ENCODE results near the gene PIEZO1.

Gene PIEZO1

GRCh38 chr16:88749358-88749757, 35.7 kb downstream of the PIEZO1 start:
- no peak for DNase-seq (ENCODE audit: low spot score)

GRCh38 chr16:88748364-88748763, 36.7 kb downstream of the PIEZO1 start:
- DNase-seq (ENCODE audit: low spot score): no peak

- DNase-seq (ENCODE audit: low spot score): peak; percentile 56
Observed at GRCh38 chr16:88747588-88748301, 37.3 kb downstream of the PIEZO1 start.

- no peak for DNase-seq (ENCODE audit: low spot score)
Observed at GRCh38 chr16:88746506-88746905, 38.5 kb downstream of the PIEZO1 start.

- DNase-seq (ENCODE audit: low spot score): no peak
Observed at GRCh38 chr16:88744577-88745521, 40.2 kb downstream of the PIEZO1 start.

GRCh38 chr16:88743693-88744576, 41.1 kb downstream of the PIEZO1 start:
- peak; percentile 70 for DNase-seq (ENCODE audit: low spot score)

- no peak for DNase-seq (ENCODE audit: low spot score)
Observed at GRCh38 chr16:88742896-88743605, 42.0 kb downstream of the PIEZO1 start.

- DNase-seq (ENCODE audit: low spot score): no peak
Observed at GRCh38 chr16:88741368-88741767, 43.7 kb downstream of the PIEZO1 start.

GRCh38 chr16:88740727-88741055, 44.3 kb downstream of the PIEZO1 start:
- DNase-seq (ENCODE audit: low spot score): no peak

- no peak for DNase-seq (ENCODE audit: low spot score)
Observed at GRCh38 chr16:88739977-88740726, 44.9 kb downstream of the PIEZO1 start.

- no peak for DNase-seq (ENCODE audit: low spot score)
Observed at GRCh38 chr16:88739139-88739976, 45.7 kb downstream of the PIEZO1 start.

GRCh38 chr16:88738151-88739084, 46.6 kb downstream of the PIEZO1 start:
- DNase-seq (ENCODE audit: low spot score): peak; percentile 41

- DNase-seq (ENCODE audit: low spot score): peak; percentile 56
Observed at GRCh38 chr16:88737298-88738150, 47.5 kb downstream of the PIEZO1 start.

GRCh38 chr16:88736496-88736895, 48.5 kb downstream of the PIEZO1 start:
- DNase-seq (ENCODE audit: low spot score): no peak

GRCh38 chr16:88736088-88736487, 48.9 kb downstream of the PIEZO1 start:
- DNase-seq (ENCODE audit: low spot score): no peak

GRCh38 chr16:88735616-88736015, 49.4 kb downstream of the PIEZO1 start:
- DNase-seq (ENCODE audit: low spot score): no peak

- no peak for DNase-seq (ENCODE audit: low spot score)
Observed at GRCh38 chr16:88735121-88735520, 49.9 kb downstream of the PIEZO1 start.

- no peak for DNase-seq (ENCODE audit: low spot score)
Observed at GRCh38 chr16:88734361-88734728, 50.7 kb downstream of the PIEZO1 start.
